ENCODE data around the gene CSAD.

DNA sequence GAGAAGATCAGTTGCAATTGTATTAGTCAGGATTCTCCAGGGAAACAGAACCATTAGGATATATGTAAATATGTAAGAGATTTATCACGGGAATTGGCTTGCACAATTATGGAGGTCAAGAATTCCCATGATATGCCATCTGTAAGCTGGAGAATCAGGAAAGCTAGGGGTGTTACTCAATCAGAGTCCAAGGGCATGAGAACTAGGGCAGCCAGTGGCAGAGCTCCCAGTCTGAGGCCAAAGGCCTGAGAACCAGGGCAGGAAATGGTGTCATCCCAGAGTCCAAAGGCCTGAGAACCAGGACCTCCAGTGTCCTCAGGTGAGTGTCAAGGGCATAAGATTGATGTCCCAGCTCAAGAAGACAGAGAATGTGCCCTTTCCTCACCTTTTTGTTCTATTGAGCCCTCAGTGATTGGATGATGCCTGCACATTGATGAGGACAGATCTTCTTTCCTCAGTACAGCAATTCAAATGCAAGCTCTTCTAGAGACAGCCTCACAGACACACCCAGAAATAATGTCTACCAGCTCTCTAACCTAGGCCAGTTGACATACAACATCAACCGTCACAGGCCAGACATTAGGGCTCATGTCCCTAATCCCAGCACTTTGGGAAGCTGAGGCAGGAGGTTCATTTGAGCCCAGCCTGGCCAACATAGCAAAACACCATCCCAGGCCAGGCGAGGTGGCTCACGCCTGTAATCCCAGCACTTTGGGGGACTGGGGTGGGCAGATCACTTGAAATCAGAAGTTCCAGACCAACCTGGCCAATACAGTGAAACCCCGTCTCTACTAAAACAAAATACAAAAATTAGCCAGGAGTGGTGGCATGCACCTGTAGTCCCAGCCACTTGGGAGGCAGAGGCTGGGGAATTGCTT lies 35.1 kb downstream of the CSAD start:
- TF ChIP-seq GATA3 (IDR thresholded peaks at IDR 0.05; ENCODE audit: low read depth, low read length) (no peak), GATA2 (IDR thresholded peaks at IDR 0.05; ENCODE audit: low read depth, low read length) (no peak)
